HepG2 (cell line): ENCODE measurements around the gene CD163L1. TPM values are rescaled to one million over a fixed set of nuclear protein-coding genes. Genes with fewer than 3 reads are reported as not detected.

Experiments
- CEBPG ChIP-seq: IDR thresholded peaks from 2 replicates; pipeline ENCODE4 v1.6.1; 2016
- MBNL3 ChIP-seq: fragments of 250-450 bp; sonication (Bioruptor Pico); conservative IDR thresholded peaks from 2 replicates; pipeline ENCODE4 v1.8.0; 2022; ENCODE audit warnings: mild to moderate bottlenecking, inconsistent platforms
- NR2F6 ChIP-seq, 2 experiments: IDR thresholded peaks; 2 replicates each; pipeline ENCODE4 v1.6.1; 2016; ENCODE audit warnings: antibody characterized with exemption in 1 of 2, mild to moderate bottlenecking in 1 of 2
- SPEN ChIP-seq: sonication (generic); formaldehyde crosslinking; IDR thresholded peaks from 2 replicates; pipeline ENCODE4 v1.5.1; 2020; ENCODE audit warnings: low read depth, mild to moderate bottlenecking, missing genetic modification reagents
- ZBTB20 ChIP-seq: sonication (generic); formaldehyde crosslinking; IDR thresholded peaks from 2 replicates; pipeline ENCODE4 v1.8.1; 2023; ENCODE audit warnings: missing genetic modification reagents, low read depth, mild to moderate bottlenecking, borderline replicate concordance
- ZNF460 ChIP-seq: sonication (generic); formaldehyde crosslinking; IDR thresholded peaks from 2 replicates; pipeline ENCODE4 v1.5.1; 2020; ENCODE audit warnings: missing genetic modification reagents, mild to moderate bottlenecking, borderline replicate concordance
- ZNF569 ChIP-seq: sonication (generic); formaldehyde crosslinking; IDR thresholded peaks from 2 replicates; pipeline ENCODE4 v1.5.0; 2020; ENCODE audit warnings: mild to moderate bottlenecking, missing genetic modification reagents, moderate library complexity, borderline replicate concordance
- ZNF746 ChIP-seq: sonication (generic); formaldehyde crosslinking; IDR thresholded peaks from 2 replicates; pipeline ENCODE4 v1.8.0; 2022; ENCODE audit warnings: mild to moderate bottlenecking, missing genetic modification reagents
- polyA plus RNA-seq, 8 experiments: library from polyadenylated mRNA; depleted of rRNA in 3 of 8; stranded (reverse) in 7 of 8; unstranded in 1 of 8; fragments of >200 nt; fragmentation: Illumina TruSeq in 4 of 8; extraction: Trizol in 4 of 8; gene quantifications; 2 replicates each; pipeline versions ENCODE4 v1.2.1 to v1.2.3, GENCODE V29; 2011 to 2016; ENCODE audit warnings: low read depth in 4 of 8, missing spikeins in 1 of 8, mixed read lengths in 1 of 8; ENCODE audit not compliant: insufficient read depth in 1 of 8
- total RNA-seq, 5 experiments: library from RNA; depleted of rRNA; stranded (reverse); fragments of >200 nt; fragmentation: Illumina TruSeq; extraction: Trizol; gene quantifications; 2 replicates each; pipeline ENCODE4 v1.2.3, GENCODE V29; 2016; ENCODE audit warnings: low read depth in 1 of 5
- TF ChIP-seq, protein P1 (sequence below), 2 experiments: sonication (generic) in 1 of 2; formaldehyde crosslinking in 1 of 2; IDR thresholded peaks; 2 replicates each; pipeline versions ENCODE4 v1.4.0 to v1.6.1; 2016 to 2020; ENCODE audit warnings: borderline replicate concordance in 1 of 2, low read depth in 1 of 2, mild to moderate bottlenecking in 1 of 2, missing genetic modification reagents in 1 of 2
- TF ChIP-seq, protein P2 (sequence below): sonication (generic); formaldehyde crosslinking; conservative IDR thresholded peaks from 2 replicates; pipeline ENCODE4 v1.8.0; 2022; ENCODE audit warnings: missing genetic modification reagents

CD163L1 gene
- total and polyA plus RNA-seq, 2 of the 13 experiments (the other 11 are each of a cell fraction or from before 2014, with no cell fraction given): 3.4 to 6.8 TPM

DNA sequence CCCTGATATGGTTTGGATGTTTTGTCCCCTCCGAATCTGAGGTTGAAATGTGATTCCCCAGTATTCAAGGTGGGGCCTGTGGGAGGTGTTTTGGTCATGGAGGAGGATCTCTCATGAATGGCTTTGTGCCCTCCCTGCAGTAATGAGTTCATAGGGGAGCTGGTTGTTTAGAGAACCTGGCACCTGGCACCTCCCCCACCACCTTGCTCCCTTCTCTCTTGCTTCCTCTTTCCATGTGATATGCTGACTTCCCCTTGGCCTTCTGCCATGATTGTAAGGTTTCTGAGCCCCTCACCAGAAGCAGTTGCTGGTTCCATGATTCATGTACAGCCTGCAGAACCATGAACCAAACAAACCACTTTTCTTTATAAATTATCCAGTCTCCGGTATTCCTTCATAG, 32.6 kb downstream of the CD163L1 start (continued):
- TF ChIP-seq, protein P1, sequence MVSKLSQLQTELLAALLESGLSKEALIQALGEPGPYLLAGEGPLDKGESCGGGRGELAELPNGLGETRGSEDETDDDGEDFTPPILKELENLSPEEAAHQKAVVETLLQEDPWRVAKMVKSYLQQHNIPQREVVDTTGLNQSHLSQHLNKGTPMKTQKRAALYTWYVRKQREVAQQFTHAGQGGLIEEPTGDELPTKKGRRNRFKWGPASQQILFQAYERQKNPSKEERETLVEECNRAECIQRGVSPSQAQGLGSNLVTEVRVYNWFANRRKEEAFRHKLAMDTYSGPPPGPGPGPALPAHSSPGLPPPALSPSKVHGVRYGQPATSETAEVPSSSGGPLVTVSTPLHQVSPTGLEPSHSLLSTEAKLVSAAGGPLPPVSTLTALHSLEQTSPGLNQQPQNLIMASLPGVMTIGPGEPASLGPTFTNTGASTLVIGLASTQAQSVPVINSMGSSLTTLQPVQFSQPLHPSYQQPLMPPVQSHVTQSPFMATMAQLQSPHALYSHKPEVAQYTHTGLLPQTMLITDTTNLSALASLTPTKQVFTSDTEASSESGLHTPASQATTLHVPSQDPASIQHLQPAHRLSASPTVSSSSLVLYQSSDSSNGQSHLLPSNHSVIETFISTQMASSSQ (IDR thresholded peaks at IDR 0.05; ENCODE audit: low read depth): no peak
- TF ChIP-seq, protein P1 (CRISPR knock-in tag; IDR thresholded peaks at IDR 0.05; ENCODE audit: borderline replicate concordance): no peak
- TF ChIP-seq, protein P2, sequence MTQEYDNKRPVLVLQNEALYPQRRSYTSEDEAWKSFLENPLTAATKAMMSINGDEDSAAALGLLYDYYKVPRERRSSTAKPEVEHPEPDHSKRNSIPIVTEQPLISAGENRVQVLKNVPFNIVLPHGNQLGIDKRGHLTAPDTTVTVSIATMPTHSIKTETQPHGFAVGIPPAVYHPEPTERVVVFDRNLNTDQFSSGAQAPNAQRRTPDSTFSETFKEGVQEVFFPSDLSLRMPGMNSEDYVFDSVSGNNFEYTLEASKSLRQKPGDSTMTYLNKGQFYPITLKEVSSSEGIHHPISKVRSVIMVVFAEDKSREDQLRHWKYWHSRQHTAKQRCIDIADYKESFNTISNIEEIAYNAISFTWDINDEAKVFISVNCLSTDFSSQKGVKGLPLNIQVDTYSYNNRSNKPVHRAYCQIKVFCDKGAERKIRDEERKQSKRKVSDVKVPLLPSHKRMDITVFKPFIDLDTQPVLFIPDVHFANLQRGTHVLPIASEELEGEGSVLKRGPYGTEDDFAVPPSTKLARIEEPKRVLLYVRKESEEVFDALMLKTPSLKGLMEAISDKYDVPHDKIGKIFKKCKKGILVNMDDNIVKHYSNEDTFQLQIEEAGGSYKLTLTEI: no peak
- TF ChIP-seq ZNF460 (CRISPR knock-in tag) (no peak), SPEN (no peak), NR2F6 (IDR thresholded peaks at IDR 0.05) (no peak), NR2F6 (CRISPR knock-in tag; IDR thresholded peaks at IDR 0.05) (no peak), ZNF569 (CRISPR knock-in tag) (no peak), ZBTB20 (CRISPR knock-in tag) (no peak), ZNF746 (CRISPR knock-in tag) (no peak), MBNL3 (CRISPR knock-in tag) (no peak), CEBPG (no peak)
